ENCODE results near the gene RGMA. TPM values are rescaled to one million over a fixed set of nuclear protein-coding genes. Genes with fewer than 3 reads are reported as not detected.

Gene RGMA
- total and polyA plus RNA-seq, 10 of the 15 experiments (the other 5 are each of a cell fraction or from before 2014, with no cell fraction given), result not detected

- TF ChIP-seq ZBTB33 (IDR thresholded peaks at IDR 0.05) (no peak), CBX5 (IDR thresholded peaks at IDR 0.05; ENCODE audit: low read depth) (no peak), MTA3 (IDR thresholded peaks at IDR 0.05; ENCODE audit: borderline replicate concordance, low read length) (no peak), FOXK2 (IDR thresholded peaks at IDR 0.05) (no peak), MXI1 (IDR thresholded peaks at IDR 0.05; ENCODE audit: low read depth, low read length) (no peak), POU2F2 (IDR thresholded peaks at IDR 0.05; ENCODE audit: borderline replicate concordance, low read depth, low read length) (no peak), PBX3 (IDR thresholded peaks at IDR 0.05; ENCODE audit: insufficient replicate concordance, low read depth, low read length) (no peak), EED (IDR thresholded peaks at IDR 0.05; ENCODE audit: low read depth) (no peak), HDGF (IDR thresholded peaks at IDR 0.05) (no peak), NFYA (IDR thresholded peaks at IDR 0.05; ENCODE audit: borderline replicate concordance, low read depth, low read length) (no peak), HDAC6 (IDR thresholded peaks at IDR 0.05; ENCODE audit: unreplicated experiment) (no peak)
Observed at GRCh38 chr15:93093765-93094164, 4.8 kb upstream of the RGMA start (continued).

GRCh38 chr15:93091465-93091864, 2.5 kb upstream of the RGMA start:
- Histone ChIP-seq H3K4me2 (ENCODE audit: control insufficient read depth, insufficient read depth) (no peak overlapping the region), H3K27ac (ENCODE audit: control insufficient read depth, insufficient read depth) (no peak overlapping the region), H3K4me3 (no peak overlapping the region), H3K36me3 (ENCODE audit: control insufficient read depth in 2 of 2, insufficient read depth in 2 of 2, low read length in 1 of 2) (no peaks in the 10 kb centered on the region), H3K27me3 (replicated peaks in 1 of 2; ENCODE audit: control insufficient read depth in 2 of 2, insufficient read depth in 2 of 2, low read length in 1 of 2) (peaks cover 8 to 11% of the 10 kb centered on the region in 2 experiments), H4K20me1 (ENCODE audit: control insufficient read depth, insufficient read depth) (no peaks in the 10 kb centered on the region), H2AFZ (ENCODE audit: control insufficient read depth, low read depth, low read length) (no peak overlapping the region), H3K4me1 (ENCODE audit: control insufficient read depth, insufficient read depth, low read length) (no peaks in the 10 kb centered on the region; the same call in 1 of the 2 replicates), H3K9me3 (replicated peaks; ENCODE audit: control insufficient read depth, insufficient read depth, low read length) (no peaks in the 10 kb centered on the region), H3K9ac (ENCODE audit: control insufficient read depth, insufficient read depth, low read length) (no peak overlapping the region), H3K79me2 (ENCODE audit: control insufficient read depth, insufficient read depth, low read length) (no peaks in the 10 kb centered on the region)
- BruUV-seq (replicated peaks), result no TSS peak
- no peak for FAIRE-seq
- in situ Hi-C loops (cut with MboI), result no loop called here
- ChIA-PET CTCF (interaction anchor here (0.7 to 1.4 kb wide), 3 partner anchors 14 to 1028 kb away, joined by 3 to 4 read pairs (median 3); no protein-coding TSS in a partner anchor), POLR2A (interaction anchor here (0.6 kb wide), 1 partner anchor 15 kb away, joined by 8 read pairs; no protein-coding TSS in a partner anchor), RAD21 (ENCODE audit: unreplicated experiment) (no interaction called here), SMC1A (ENCODE audit: uncharacterized antibody, unreplicated experiment) (no interaction called here)
- intact Hi-C loops (cut with micrococcal nuclease; ENCODE audit: unreplicated experiment), result loop anchor here (10.0 kb wide), 1 partner anchor 123 kb away; no protein-coding TSS in a partner anchor
- ATAC-seq, result no peak
- no peak for DNase-seq (ENCODE audit: low read depth, low spot score)
- WGBS (ENCODE audit: insufficient coverage, insufficient replicate concordance, low lambda C conversion rate, missing lambda C conversion rate), result 37% methylated on average over 11 of the region's 11 CpGs
- TF ChIP-seq ZBTB11 (CRISPR knock-in tag; IDR thresholded peaks at IDR 0.05) (no peak), SREBF1 (IDR thresholded peaks at IDR 0.05; ENCODE audit: low read length) (no peak), MEF2B (IDR thresholded peaks at IDR 0.05; ENCODE audit: partially characterized antibody, poor library complexity, severe bottlenecking) (no peak), TARDBP (IDR thresholded peaks at IDR 0.05; ENCODE audit: borderline replicate concordance) (no peak), ZNF274 (IDR thresholded peaks at IDR 0.05; ENCODE audit: insufficient read depth, insufficient read length) (no peak), FOXK2 (IDR thresholded peaks at IDR 0.05) (no peak), SMAD1 (IDR thresholded peaks at IDR 0.05; ENCODE audit: low read depth, partially characterized antibody) (no peak), MTA3 (IDR thresholded peaks at IDR 0.05; ENCODE audit: borderline replicate concordance, low read length) (no peak)

All from GM12878 (cell line).